ENCODE data around the gene GSK3B. TPM values are rescaled to one million over a fixed set of nuclear protein-coding genes. Genes with fewer than 3 reads are reported as not detected.

The GSK3B gene
- total RNA-seq, 6 experiments from 2014 or later, result 14.4 to 19.4 (median 18.4) TPM

GRCh38 chr3:119871571-119871970 lies 222.7 kb downstream of the GSK3B start:
- no peak overlapping the region for H3K27ac ChIP-seq
- no peak for ATAC-seq
- 100% methylated on average over 1 of the region's 1 CpG for WGBS (ENCODE audit: insufficient coverage, low coverage, low lambda C conversion rate, missing lambda C conversion rate)
- no peak for DNase-seq
- no peaks in the 10 kb centered on the region for H3K9me3 ChIP-seq
- H3K27me3 ChIP-seq, result no peaks in the 10 kb centered on the region
- H3K4me3 ChIP-seq, result no peak overlapping the region
- intact Hi-C loops (cut with DNase I), result no loop called here
- no peaks in the 10 kb centered on the region for H3K36me3 ChIP-seq
- H3K4me1 ChIP-seq, result no peaks in the 10 kb centered on the region
- TF ChIP-seq, protein P1, sequence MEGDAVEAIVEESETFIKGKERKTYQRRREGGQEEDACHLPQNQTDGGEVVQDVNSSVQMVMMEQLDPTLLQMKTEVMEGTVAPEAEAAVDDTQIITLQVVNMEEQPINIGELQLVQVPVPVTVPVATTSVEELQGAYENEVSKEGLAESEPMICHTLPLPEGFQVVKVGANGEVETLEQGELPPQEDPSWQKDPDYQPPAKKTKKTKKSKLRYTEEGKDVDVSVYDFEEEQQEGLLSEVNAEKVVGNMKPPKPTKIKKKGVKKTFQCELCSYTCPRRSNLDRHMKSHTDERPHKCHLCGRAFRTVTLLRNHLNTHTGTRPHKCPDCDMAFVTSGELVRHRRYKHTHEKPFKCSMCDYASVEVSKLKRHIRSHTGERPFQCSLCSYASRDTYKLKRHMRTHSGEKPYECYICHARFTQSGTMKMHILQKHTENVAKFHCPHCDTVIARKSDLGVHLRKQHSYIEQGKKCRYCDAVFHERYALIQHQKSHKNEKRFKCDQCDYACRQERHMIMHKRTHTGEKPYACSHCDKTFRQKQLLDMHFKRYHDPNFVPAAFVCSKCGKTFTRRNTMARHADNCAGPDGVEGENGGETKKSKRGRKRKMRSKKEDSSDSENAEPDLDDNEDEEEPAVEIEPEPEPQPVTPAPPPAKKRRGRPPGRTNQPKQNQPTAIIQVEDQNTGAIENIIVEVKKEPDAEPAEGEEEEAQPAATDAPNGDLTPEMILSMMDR (IDR thresholded peaks at IDR 0.05), result no peak
- no peak for TF ChIP-seq POLR2A (IDR thresholded peaks at IDR 0.05)

DNA sequence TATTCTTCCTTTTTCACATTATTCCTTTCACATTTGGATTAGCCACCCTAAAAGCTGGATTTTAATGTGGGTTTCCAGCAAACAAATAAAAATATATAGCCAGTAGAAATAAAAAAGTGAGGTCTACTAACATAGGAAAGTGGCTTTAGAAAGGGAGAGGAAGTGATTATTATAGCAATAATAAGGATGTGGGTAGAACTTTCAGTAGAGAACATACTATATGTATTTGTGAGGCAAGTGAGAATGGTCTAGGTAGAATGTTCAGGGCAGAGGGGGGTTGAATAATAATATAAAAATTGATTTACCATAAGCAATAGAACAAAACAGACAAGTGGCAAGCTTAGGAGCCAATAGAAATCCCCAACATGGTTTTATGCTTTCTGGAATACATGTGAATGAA lies 223.7 kb downstream of the GSK3B start:
- H3K4me1 ChIP-seq, result no peaks in the 10 kb centered on the region
- no peaks in the 10 kb centered on the region for H3K36me3 ChIP-seq
- no peak overlapping the region for H3K4me3 ChIP-seq
- DNase-seq (no peak), ATAC-seq (no peak)
- H3K27ac ChIP-seq, result no peak overlapping the region
- intact Hi-C loops (cut with DNase I), result no loop called here
- no peaks in the 10 kb centered on the region for H3K27me3 ChIP-seq
- TF ChIP-seq POLR2A (IDR thresholded peaks at IDR 0.05), result no peak
- TF ChIP-seq, protein P1 (IDR thresholded peaks at IDR 0.05), result no peak
- H3K9me3 ChIP-seq, result no peaks in the 10 kb centered on the region

DNA sequence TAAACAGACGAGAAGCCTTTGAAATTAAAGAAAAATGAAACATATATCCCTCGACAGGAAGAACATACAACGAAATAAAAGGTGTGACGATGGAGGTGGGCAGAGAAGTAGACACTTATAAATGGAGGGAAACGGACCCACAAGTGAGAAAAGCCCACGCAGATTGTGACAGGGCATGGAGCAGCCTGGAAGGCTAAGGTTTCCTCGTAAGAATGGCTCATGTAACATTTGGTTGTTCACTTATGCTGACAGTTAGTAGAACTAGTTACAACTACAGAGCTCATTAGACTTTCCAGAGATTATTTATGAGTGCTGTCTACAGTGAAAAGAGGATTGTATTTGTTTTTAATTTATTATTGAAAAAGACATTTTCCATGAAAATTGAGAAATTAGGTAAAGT lies 229.8 kb downstream of the GSK3B start:
- WGBS (ENCODE audit: insufficient coverage, low coverage, low lambda C conversion rate, missing lambda C conversion rate), result 85% methylated on average over 6 of the region's 7 CpGs
- peaks cover 0 to 7% (median 2%) of the 10 kb centered on the region in 4 donors for H3K36me3 ChIP-seq
- H3K4me1 ChIP-seq, result no peaks in the 10 kb centered on the region
- DNase-seq (no peak), ATAC-seq (no peak)
- no peak overlapping the region for H3K27ac ChIP-seq
- TF ChIP-seq, protein P1 (IDR thresholded peaks at IDR 0.05), result no peak
- TF ChIP-seq POLR2A (IDR thresholded peaks at IDR 0.05), result no peak
- no peaks in the 10 kb centered on the region for H3K27me3 ChIP-seq
- no peak overlapping the region for H3K4me3 ChIP-seq
- intact Hi-C loops (cut with DNase I), result no loop called here
- H3K9me3 ChIP-seq, result no peaks in the 10 kb centered on the region

DNA sequence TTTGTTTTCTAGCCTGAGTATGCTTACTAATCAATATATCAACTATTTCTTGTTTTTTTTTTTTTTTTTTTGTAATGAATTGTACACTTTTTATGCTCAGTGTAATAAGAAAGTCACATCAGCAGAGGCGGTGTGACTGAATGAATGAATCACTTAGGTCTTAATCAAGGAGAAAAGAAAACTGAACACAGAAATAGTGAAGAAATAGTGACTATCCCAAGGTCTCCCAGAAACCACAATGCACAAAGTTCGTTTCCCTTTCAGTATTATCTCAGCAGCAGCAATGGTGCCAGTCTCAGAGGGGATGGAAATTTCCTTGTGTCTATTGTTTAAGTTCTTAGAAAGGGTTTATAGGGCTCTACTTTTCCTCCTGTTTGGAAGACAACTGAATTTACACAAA lies 231.6 kb downstream of the GSK3B start:
- no peak for ATAC-seq
- intact Hi-C loops (cut with DNase I), result no loop called here
- 81% methylated on average over 2 of the region's 2 CpGs for WGBS (ENCODE audit: insufficient coverage, low coverage, low lambda C conversion rate, missing lambda C conversion rate)

More for the DNA sequence above, 231.6 kb downstream of the GSK3B start:
- H3K4me1 ChIP-seq, result no peaks in the 10 kb centered on the region
- no peaks in the 10 kb centered on the region for H3K9me3 ChIP-seq
- no peak overlapping the region for H3K27ac ChIP-seq
- H3K4me3 ChIP-seq, result no peak overlapping the region
- H3K27me3 ChIP-seq, result no peaks in the 10 kb centered on the region
- DNase-seq, result no peak
- no peak for TF ChIP-seq POLR2A (IDR thresholded peaks at IDR 0.05)
- TF ChIP-seq, protein P1 (IDR thresholded peaks at IDR 0.05), result no peak
- H3K36me3 ChIP-seq, result peaks cover 0 to 8% (median 3%) of the 10 kb centered on the region in 4 donors
